Skeletal muscle tissue (tissue), 1 donor: ENCODE data around the gene TMEM184A. TPM values are rescaled to one million over a fixed set of nuclear protein-coding genes. Genes with fewer than 3 reads are reported as not detected.

Experiments used
- total RNA-seq: library from RNA; depleted of rRNA; stranded (reverse); fragments of >200 nt; gene quantifications from one replicate; pipeline ENCODE4 v1.2.3, GENCODE V29; 2014

Gene TMEM184A
- total RNA-seq, 1 donor from 2014 or later: not detected

Other genes with a start within 250 kb of the TMEM184A start
- 3.1 TPM for gene MICALL2, start 96.7 kb downstream of the TMEM184A start, total RNA-seq
- 16.7 TPM for gene INTS1, start 51.8 kb downstream of the TMEM184A start, total RNA-seq
- 6.8 TPM for gene MAFK, start 25.5 kb downstream of the TMEM184A start, total RNA-seq
- gene PSMG3, start 13.8 kb upstream of the TMEM184A start, total RNA-seq: 19.3 TPM
- gene ELFN1, start 114.1 kb upstream of the TMEM184A start, total RNA-seq: 1.6 TPM